Fibroblast of the aortic adventitia (primary cell): ENCODE results near the gene EMC1. TPM values are rescaled to one million over a fixed set of nuclear protein-coding genes. Genes with fewer than 3 reads are reported as not detected.
A peak's percentile ranks its signal among the peaks of the same experiment; 100 is the strongest.
"Not testable (repeated sequence)": the region's sequence is repeated elsewhere in the genome, so short reads cannot be mapped to it uniquely, and the experiment has no call there.

Source experiments
- DNase-seq: peaks from one replicate; pipeline ENCODE4 v3.0.0-alpha.2; 2010; ENCODE audit warnings: low read depth
- H3K4me3 ChIP-seq: 2 replicates; pipeline ENCODE4 v1.5.1; 2011; ENCODE audit warnings: low read depth, mild to moderate bottlenecking, control low read depth, low read length, moderate library complexity
- CTCF ChIP-seq: IDR thresholded peaks from 2 replicates; pipeline ENCODE4 v1.5.1; 2011; ENCODE audit warnings: mild to moderate bottlenecking, low read length, control low read depth, inconsistent platforms; ENCODE audit not compliant: insufficient read depth
- total RNA-seq: library from RNA; depleted of rRNA; stranded (reverse); fragments of >200 nt; gene quantifications from 2 replicates; pipeline ENCODE4 v1.2.3, GENCODE V29; 2012; ENCODE audit warnings: low replicate concordance

Gene EMC1
- total RNA-seq, 1 donor = 48.0 TPM

- H3K4me3 ChIP-seq = no peak overlapping the region
- TF ChIP-seq CTCF = no peak
- DNase-seq = no peak
Observed at GRCh38 chr1:19220080-19220846, 31.1 kb downstream of the EMC1 start.

- DNase-seq = no peak
- H3K4me3 ChIP-seq = no peak overlapping the region
- TF ChIP-seq CTCF = no peak
Observed at GRCh38 chr1:19219451-19219850, 31.9 kb downstream of the EMC1 start.

DNA sequence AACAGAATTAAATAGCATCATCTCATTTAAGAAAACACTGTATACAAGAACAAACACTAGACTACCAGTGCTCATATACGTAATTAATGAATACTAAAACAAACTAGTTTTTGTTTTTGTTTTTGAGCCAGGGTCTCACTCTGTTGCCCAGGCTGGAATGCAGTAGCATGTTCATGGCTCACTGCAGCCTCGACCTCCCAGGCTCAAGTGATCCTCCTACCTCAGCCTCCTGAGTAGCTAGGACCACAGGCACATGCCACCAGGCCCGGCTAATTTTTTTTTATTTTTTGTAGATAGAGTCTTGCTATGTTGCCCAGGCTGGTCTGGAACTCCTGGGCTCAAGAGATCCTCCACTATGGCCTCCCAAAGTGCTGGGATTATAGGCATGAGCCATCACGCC lies 34.7 kb downstream of the EMC1 start:
- not testable (repeated sequence) for DNase-seq, H3K4me3 ChIP-seq

DNA sequence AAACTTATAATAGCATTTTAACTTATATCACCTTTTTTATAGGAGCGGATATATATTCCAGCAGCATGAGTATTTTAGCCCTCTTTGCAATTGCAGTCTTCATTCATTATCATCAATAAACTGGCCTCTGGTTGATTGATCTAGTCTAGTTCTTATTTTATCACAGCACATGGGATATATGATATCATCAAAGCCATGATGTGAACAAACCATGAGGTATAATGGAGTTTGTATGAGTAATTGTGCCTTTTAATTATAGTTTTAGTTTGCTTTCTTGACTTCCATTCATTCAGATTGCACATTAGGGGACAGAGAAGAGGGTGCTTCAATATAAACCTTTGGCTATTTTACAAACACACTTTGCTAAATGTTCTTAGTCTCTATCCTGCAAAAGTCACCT lies 37.7 kb downstream of the EMC1 start:
- H3K4me3 ChIP-seq = no peak overlapping the region
- no peak for DNase-seq
- no peak for TF ChIP-seq CTCF

DNA sequence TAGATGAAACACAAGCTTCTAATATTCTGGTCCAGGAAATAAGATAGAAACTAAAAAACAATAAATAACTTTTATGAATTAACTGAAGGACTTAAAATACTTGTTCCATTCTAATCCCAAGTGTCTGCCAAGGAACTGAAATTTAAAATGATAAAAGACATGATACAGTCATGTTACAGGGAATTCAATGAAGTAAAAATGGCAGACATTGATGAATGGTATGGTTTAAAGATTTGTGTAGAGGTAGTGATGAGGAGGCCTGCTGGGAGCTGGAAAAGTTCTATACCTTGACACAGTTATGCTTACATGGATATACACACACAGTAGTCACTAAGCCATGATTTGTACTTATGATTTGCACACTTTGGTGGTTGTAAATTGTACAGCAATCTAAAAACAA lies 39.2 kb downstream of the EMC1 start:
- DNase-seq = no peak
- no peak overlapping the region for H3K4me3 ChIP-seq
- no peak for TF ChIP-seq CTCF

- no peak for TF ChIP-seq CTCF
Observed at GRCh38 chr1:19210772-19211549, 40.4 kb downstream of the EMC1 start.

GRCh38 chr1:19209990-19210771 lies 41.1 kb downstream of the EMC1 start, which contains the start of gene UBR4:
Gene UBR4, minus strand, starts transcription at chr1:19210266. Its CDS starts 18 bp downstream, at chr1:19210248.
- peak within 1 kb of the TSS; percentile 99 for H3K4me3 ChIP-seq
- peak; percentile 91 for DNase-seq
- no peak for TF ChIP-seq CTCF

More at GRCh38 chr1:19210772-19211549, 40.4 kb downstream of the EMC1 start:
- peak overlapping the region; percentile 99 for H3K4me3 ChIP-seq
- DNase-seq = peak; percentile 42
